Adrenal gland (tissue), 19 donors: ENCODE results near the gene ZNF578. TPM values are rescaled to one million over a fixed set of nuclear protein-coding genes. Genes with fewer than 3 reads are reported as not detected.

ENCODE experiments used
- DNase-seq, 7 donors: peaks; one replicate each; pipeline ENCODE4 v3.0.0-alpha.2; 2019 to 2020
- H3K27ac ChIP-seq, 5 donors: fragments of 200-600 bp; sonication (generic) in 4 of 5; 1 replicate in 3 of 5; 2 replicates in 2 of 5; pipeline versions ENCODE4 v1.5.1 to v1.8.0; 2016 to 2020; ENCODE audit warnings: mild to moderate bottlenecking in 1 of 5
- H3K27me3 ChIP-seq: fragments of 200-600 bp; 2 replicates; pipeline ENCODE4 v1.8.0; 2021
- H3K36me3 ChIP-seq, 2 donors: fragments of 200-600 bp; replicated peaks in 1 of 2; 1 replicate in 1 of 2; 2 replicates in 1 of 2; pipeline versions ENCODE4 v1.5.1 to v1.8.0; 2018 to 2022
- H3K4me1 ChIP-seq, 2 donors: fragments of 200-600 bp; replicated peaks in 1 of 2; 1 replicate in 1 of 2; 2 replicates in 1 of 2; pipeline versions ENCODE4 v1.5.1 to v1.8.0; 2018 to 2021
- H3K4me3 ChIP-seq, 4 donors: fragments of 200-600 bp; sonication (generic) in 3 of 4; one replicate each; pipeline ENCODE4 v1.5.1; 2016 to 2018
- H3K9me3 ChIP-seq, 3 donors: fragments of 200-600 bp; sonication (generic) in 1 of 3; replicated peaks in 1 of 3; 1 replicate in 2 of 3; 2 replicates in 1 of 3; pipeline versions ENCODE4 v1.5.1 to v1.8.0; 2016 to 2021
- POLR2A ChIP-seq, 2 donors: fragments of 450-650 bp; IDR thresholded peaks; one replicate each; pipeline ENCODE4 v1.6.1; 2017; ENCODE audit warnings: antibody characterized with exemption in 2 of 2, mild to moderate bottlenecking in 2 of 2, moderate library complexity in 1 of 2
- WGBS, 4 donors: extraction: QIAGEN DNeasy Blood & Tissue Kit in 2 of 4; methylation state at CpG; one replicate each; pipeline versions ENCODE4 v1.1.5 to v1.1.7; 2013 to 2017; 5-methylcytosine and 5-hydroxymethylcytosine counted together
- intact Hi-C, 2 donors: fragments of 100-400 bp; cut with DNase I; formaldehyde crosslinking; loops; one replicate each; pipeline versions ENCODE4 v1.14.1 to v1.15.0; 2022 to 2023
- long read RNA-seq, 10 donors: library from polyadenylated mRNA in 3 of 10; unstranded in 2 of 10; stranded (forward) in 1 of 10; transcript quantifications; one replicate each; pipeline ENCODE4 v2.0.0 and lab custom pipeline, GENCODE V29; 2021 to 2026
- polyA plus RNA-seq, 3 donors: library from polyadenylated mRNA; stranded (reverse); fragments of 200-250 nt in 2 of 3; fragments of 350-450 nt in 1 of 3; fragmentation: Illumina TruSeq in 1 of 3; extraction: RNeasy Lipid Tissue Mini Kit (QIAGEN cat#74804) in 1 of 3; gene quantifications; one replicate each; pipeline ENCODE4 v1.2.3, GENCODE V29; 2013 to 2014
- total RNA-seq, 9 donors: library from RNA; depleted of rRNA in 4 of 9; stranded (reverse); fragments of >200 nt in 4 of 9; fragments of 120-200 nt in 1 of 9; fragmentation: NEBNext Ultra II Directional in 1 of 9; extraction: Animal tissue kit (Norgen Biotek cat#: 25700) in 1 of 9; gene quantifications; one replicate each; pipeline versions ENCODE4 v1.1.0 to v1.2.4, GENCODE V29; 2013 to 2023
- TF ChIP-seq, protein P1 (sequence below), 6 experiments: fragments of 450-650 bp in 4 of 6; fragments of 200-600 bp in 2 of 6; sonication (generic) in 1 of 6; IDR thresholded peaks; 1 replicate in 5 of 6; 2 replicates in 1 of 6; pipeline versions ENCODE4 v1.5.1 to v1.8.0; 2016 to 2021; ENCODE audit warnings: antibody characterized with exemption in 6 of 6, mild to moderate bottlenecking in 2 of 6, moderate library complexity in 1 of 6
- donor health status: healthy with polysubstance abuse.
- donor health status: Bipolar disorder and iron deficiency.
- donor health status: DM: yes; HTN: yes; CAD: no.
- donor health status: DM: no; HTN: no; CAD: no.
- donor health status: DM: no; HTN: no; CAD: no.
- donor health status: DM: yes; HTN: yes; CAD: no.

The ZNF578 gene
- total RNA-seq (1 to 10 TPM in 5 of 9 donors, under 1 TPM in 4; 0.09 to 5.3 (median 1.2) TPM), polyA plus RNA-seq (1 to 10 TPM in 1 of 3 donors, under 1 TPM in 2; 0.16 to 1.7 (median 0.47) TPM)
- long read RNA-seq, donor 1, result 0 reads
- long read RNA-seq, donor 2, result 0 reads
- long read RNA-seq, donor 3, full-length matches to known transcripts, result 2 of 2 reads
- long read RNA-seq, donor 3, partial matches to known transcripts, result 0 of 2 reads
- long read RNA-seq, donor 3, other reads (novel, unspliced or antisense), result 0 of 2 reads
- long read RNA-seq, donor 4, result 0 reads
- long read RNA-seq, donor 5, partial matches to known transcripts, result 1 of 2 reads
- long read RNA-seq, donor 5, other reads (novel, unspliced or antisense), result 1 of 2 reads
- long read RNA-seq, donor 6, result 0 reads
- long read RNA-seq, donor 7, partial matches to known transcripts, result 5 of 5 reads
- long read RNA-seq, donor 7, other reads (novel, unspliced or antisense), result 0 of 5 reads
- long read RNA-seq, donor 8, partial matches to known transcripts, result 60 of 61 reads
- long read RNA-seq, donor 8, other reads (novel, unspliced or antisense), result 0 of 61 reads
- long read RNA-seq, donor 9, result 0 reads
- long read RNA-seq, donor 10, full-length matches to known transcripts, result 1 of 1 reads
- long read RNA-seq, donor 10, partial matches to known transcripts, result 0 of 1 reads
- long read RNA-seq, donor 10, other reads (novel, unspliced or antisense), result 0 of 1 reads

DNA sequence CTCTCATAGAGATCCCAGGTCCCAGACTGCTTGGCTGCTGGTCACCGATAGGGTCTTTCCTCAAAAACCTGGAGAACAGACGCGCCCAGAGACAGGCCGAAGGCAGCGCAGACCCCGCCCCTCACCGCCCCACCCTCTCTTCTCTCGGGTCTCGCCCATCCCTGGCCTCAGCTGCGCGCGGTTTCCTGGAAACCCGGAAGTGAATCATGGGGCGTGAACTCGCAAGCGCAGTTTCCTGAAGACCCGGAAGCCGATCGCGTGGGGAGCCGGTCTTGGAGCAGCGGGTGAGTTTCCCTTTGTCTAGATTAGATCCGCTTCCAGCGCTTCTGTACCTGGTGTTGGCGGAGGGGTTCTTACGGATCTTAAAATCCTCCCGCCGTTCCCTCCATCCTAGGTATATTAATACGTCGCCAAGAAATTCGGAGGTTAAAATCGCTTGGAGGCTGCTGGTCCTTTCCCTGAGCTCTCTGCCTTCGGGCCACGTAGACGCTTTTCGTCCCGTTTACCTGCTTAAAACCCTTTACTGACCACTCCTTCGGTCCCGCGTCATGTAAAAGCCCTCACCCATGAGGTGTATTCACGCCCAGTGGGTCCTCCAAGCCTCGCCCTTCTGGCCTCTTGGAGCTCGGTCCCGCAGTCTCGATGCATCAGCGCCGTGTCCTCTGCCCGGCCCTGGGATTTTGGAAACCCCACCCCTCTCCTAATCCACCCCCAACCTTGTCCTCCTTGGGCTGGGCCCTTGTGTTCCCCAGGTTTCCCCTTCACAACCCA lies at the start of gene ZNF578:
Gene ZNF578, plus strand, starts transcription at position 230 of the 771 bp plus-strand sequence. CDS start 48,293 bp downstream, outside the sequence.
- Histone ChIP-seq H3K36me3 (no peaks in the 10 kb centered on the region), H3K27me3 (no peaks in the 10 kb centered on the region), H3K27ac (peak within 1 kb of the TSS in 1 of 5 donors; percentile 16), H3K9me3 (peaks cover 0 to 11% (median 0%) of the 10 kb centered on the region in 3 donors), H3K4me1 (no peaks in the 10 kb centered on the region), H3K4me3 (peak within 1 kb of the TSS in 2 of 4 donors; percentile 32 to 66)
- 2% methylated on average over 24 to 48 of the region's 48 CpGs for WGBS, 4 donors
- peak; percentile 60 to 84 (median 66) for DNase-seq
- TF ChIP-seq, protein P1, sequence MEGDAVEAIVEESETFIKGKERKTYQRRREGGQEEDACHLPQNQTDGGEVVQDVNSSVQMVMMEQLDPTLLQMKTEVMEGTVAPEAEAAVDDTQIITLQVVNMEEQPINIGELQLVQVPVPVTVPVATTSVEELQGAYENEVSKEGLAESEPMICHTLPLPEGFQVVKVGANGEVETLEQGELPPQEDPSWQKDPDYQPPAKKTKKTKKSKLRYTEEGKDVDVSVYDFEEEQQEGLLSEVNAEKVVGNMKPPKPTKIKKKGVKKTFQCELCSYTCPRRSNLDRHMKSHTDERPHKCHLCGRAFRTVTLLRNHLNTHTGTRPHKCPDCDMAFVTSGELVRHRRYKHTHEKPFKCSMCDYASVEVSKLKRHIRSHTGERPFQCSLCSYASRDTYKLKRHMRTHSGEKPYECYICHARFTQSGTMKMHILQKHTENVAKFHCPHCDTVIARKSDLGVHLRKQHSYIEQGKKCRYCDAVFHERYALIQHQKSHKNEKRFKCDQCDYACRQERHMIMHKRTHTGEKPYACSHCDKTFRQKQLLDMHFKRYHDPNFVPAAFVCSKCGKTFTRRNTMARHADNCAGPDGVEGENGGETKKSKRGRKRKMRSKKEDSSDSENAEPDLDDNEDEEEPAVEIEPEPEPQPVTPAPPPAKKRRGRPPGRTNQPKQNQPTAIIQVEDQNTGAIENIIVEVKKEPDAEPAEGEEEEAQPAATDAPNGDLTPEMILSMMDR (IDR thresholded peaks at IDR 0.05), result no peak
- no peak for TF ChIP-seq POLR2A (IDR thresholded peaks at IDR 0.05)
- intact Hi-C loops, result no loop called here

DNA sequence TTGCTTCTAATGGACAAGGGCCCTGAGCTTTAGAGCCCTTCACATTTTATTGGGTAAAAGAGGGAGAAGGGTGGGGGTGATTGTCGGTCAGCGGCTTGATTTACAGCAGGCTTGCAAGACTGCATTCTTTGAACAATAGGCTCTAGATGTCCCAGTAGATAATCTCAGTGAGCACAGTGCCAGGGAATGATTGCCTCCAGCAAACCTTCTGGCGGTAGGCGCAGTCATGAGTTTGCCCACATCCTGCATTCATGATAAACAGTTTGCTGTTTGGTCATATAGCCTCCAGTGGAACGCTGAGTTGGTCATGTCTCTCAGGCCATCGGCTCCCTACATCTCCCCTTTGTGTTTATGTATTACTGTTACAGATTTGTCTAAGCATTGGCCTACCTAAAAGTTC lies 43.1 kb upstream of the ZNF578 start:
- Histone ChIP-seq H3K27me3 (no peaks in the 10 kb centered on the region), H3K27ac (no peak overlapping the region), H3K36me3 (peaks cover 0 to 56% of the 10 kb centered on the region in 2 donors), H3K4me1 (no peaks in the 10 kb centered on the region), H3K4me3 (no peak overlapping the region), H3K9me3 (peaks cover 0 to 56% (median 1%) of the 10 kb centered on the region in 3 donors)
- WGBS, 4 donors, result 96 to 99% (median 97%) methylated on average over 6 of the region's 6 CpGs
- no peak for TF ChIP-seq POLR2A (IDR thresholded peaks at IDR 0.05)
- TF ChIP-seq, protein P1 (IDR thresholded peaks at IDR 0.05), result no peak
- no peak for DNase-seq
- intact Hi-C loops, result no loop called here

DNA sequence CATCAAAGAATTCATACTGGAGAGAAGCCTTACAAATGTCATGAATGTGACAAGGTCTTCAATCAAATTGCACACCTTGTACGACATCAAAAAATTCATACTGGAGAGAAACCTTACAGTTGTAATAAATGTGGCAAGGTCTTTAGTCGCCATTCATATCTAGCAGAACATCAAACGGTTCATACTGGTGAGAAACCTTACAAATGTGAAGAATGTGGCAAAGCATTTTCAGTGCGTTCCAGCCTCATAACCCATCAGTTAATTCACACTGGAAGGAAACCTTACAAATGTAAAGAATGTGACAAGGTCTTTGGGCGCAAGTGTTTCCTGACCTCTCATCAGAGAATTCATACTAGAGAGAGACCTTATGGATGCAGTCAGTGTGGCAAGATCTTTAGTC lies 37.6 kb upstream of the ZNF578 start:
- intact Hi-C loops, result no loop called here
- TF ChIP-seq, protein P1 (IDR thresholded peaks at IDR 0.05), result no peak
- TF ChIP-seq POLR2A (IDR thresholded peaks at IDR 0.05), result no peak
- Histone ChIP-seq H3K27me3 (no peaks in the 10 kb centered on the region), H3K9me3 (peaks cover 0 to 85% (median 4%) of the 10 kb centered on the region in 3 donors), H3K4me1 (no peaks in the 10 kb centered on the region), H3K36me3 (peaks cover 0 to 7% of the 10 kb centered on the region in 2 donors), H3K27ac (no peak overlapping the region), H3K4me3 (no peak overlapping the region)
- DNase-seq, result no peak
- WGBS, 4 donors, result 94 to 97% (median 96%) methylated on average over 5 of the region's 5 CpGs

DNA sequence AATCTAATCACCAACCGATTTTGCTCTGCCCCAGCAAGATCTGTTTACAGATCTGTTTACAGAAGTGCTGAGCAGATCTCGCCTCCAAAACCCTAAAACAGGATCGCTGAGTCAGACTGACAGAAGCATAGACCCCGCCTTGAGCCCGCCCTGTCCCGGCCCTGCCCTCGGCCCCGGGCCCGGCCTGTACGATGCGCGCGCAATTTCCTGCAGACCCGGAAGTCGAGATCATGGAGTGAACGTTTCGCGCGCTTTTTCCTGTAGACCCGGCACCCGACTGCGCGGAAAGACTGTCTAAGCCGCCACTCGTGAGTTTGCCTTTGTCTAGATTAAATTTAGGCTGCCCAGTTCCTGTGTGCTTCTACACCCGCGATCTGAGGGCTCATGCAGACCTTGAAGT lies 24.4 kb upstream of the ZNF578 start, which contains the start of gene ZNF534:
Gene ZNF534, plus strand, starts transcription at position 212 of the 400 bp plus-strand sequence. CDS start 2,327 bp downstream, outside the sequence.
- Histone ChIP-seq H3K9me3 (peaks cover 0 to 23% (median 0%) of the 10 kb centered on the region in 3 donors), H3K4me3 (no peak within 1 kb of the TSS), H3K4me1 (no peaks in the 10 kb centered on the region), H3K27ac (no peak within 1 kb of the TSS), H3K36me3 (no peaks in the 10 kb centered on the region), H3K27me3 (no peaks in the 10 kb centered on the region)
- intact Hi-C loops, result no loop called here
- TF ChIP-seq POLR2A (IDR thresholded peaks at IDR 0.05), result no peak
- TF ChIP-seq, protein P1 (IDR thresholded peaks at IDR 0.05), result no peak
- DNase-seq, result no peak
- 49 to 92% (median 64%) methylated on average over 26 to 27 of the region's 27 CpGs for WGBS, 4 donors
